K562 (cell line): Measurements from ENCODE around the gene ADNP.

ENCODE experiments used
- CTCF ChIP-seq, 3 experiments: IDR thresholded peaks in 2 of 3; conservative IDR thresholded peaks in 1 of 3; 2 replicates each; pipeline ENCODE4 v1.5.1; 2011 to 2012; ENCODE audit warnings: low read length in 3 of 3, mild to moderate bottlenecking in 3 of 3, control low read depth in 2 of 3, improper control_type of control experiment in 1 of 3, inconsistent platforms in 1 of 3, low read depth in 1 of 3, mixed read lengths in 1 of 3, moderate library complexity in 1 of 3; ENCODE audit not compliant: insufficient read depth in 2 of 3
- EZH2 ChIP-seq: IDR thresholded peaks from 2 replicates; pipeline ENCODE4 v1.6.1; 2012; ENCODE audit warnings: low read depth, mild to moderate bottlenecking, inconsistent platforms, low read length, borderline replicate concordance
- JUN ChIP-seq, 2 experiments: sonication (generic) in 1 of 2; formaldehyde crosslinking in 1 of 2; IDR thresholded peaks; 2 replicates each; pipeline versions ENCODE4 v1.6.1 to v1.8.0; 2012 to 2022; ENCODE audit warnings: borderline replicate concordance in 2 of 2, mild to moderate bottlenecking in 2 of 2, improper control_type of control experiment in 1 of 2, low read depth in 1 of 2, low read length in 1 of 2, missing genetic modification reagents in 1 of 2
- PHF8 ChIP-seq: fragments of 200-600 bp; sonication (generic); IDR thresholded peaks from 2 replicates; pipeline ENCODE4 v1.6.1; 2012; ENCODE audit warnings: mixed run types, mild to moderate bottlenecking, inconsistent platforms, low read length, moderate library complexity, borderline replicate concordance
- POLR2A ChIP-seq: fragments of 450-650 bp; conservative IDR thresholded peaks from 2 replicates; pipeline ENCODE4 v1.6.1; 2016
- RB1 ChIP-seq: fragments of 450-650 bp; IDR thresholded peaks from 2 replicates; pipeline ENCODE4 v1.6.1; 2017; ENCODE audit warnings: low read depth, mild to moderate bottlenecking
- UBTF ChIP-seq, 2 experiments: IDR thresholded peaks; 2 replicates each; pipeline ENCODE4 v1.6.1; 2012; ENCODE audit warnings: improper control_type of control experiment in 2 of 2, low read depth in 2 of 2, low read length in 2 of 2, borderline replicate concordance in 1 of 2
- TF ChIP-seq, protein P1 (sequence below): sonication (generic); formaldehyde crosslinking; IDR thresholded peaks from 2 replicates; pipeline ENCODE4 v1.8.0; 2022; ENCODE audit warnings: mild to moderate bottlenecking, missing genetic modification reagents

GRCh38 chr20:50866831-50867230, 64.4 kb downstream of the ADNP start:
- TF ChIP-seq POLR2A (no peak), JUN (IDR thresholded peaks at IDR 0.05; ENCODE audit: borderline replicate concordance, low read depth, low read length) (no peak), JUN (CRISPR knock-in tag; IDR thresholded peaks at IDR 0.05; ENCODE audit: borderline replicate concordance) (no peak), UBTF (IDR thresholded peaks at IDR 0.05; ENCODE audit: borderline replicate concordance in 1 of 2, low read depth in 2 of 2, low read length in 2 of 2) (no peak), CTCF (IDR thresholded peaks at IDR 0.05 in 2 of 3, conservative IDR thresholded peaks at IDR 0.05 in 1 of 3; ENCODE audit: insufficient read depth in 2 of 3, low read depth in 1 of 3, low read length in 3 of 3) (no peak), EZH2 (no peak), RB1 (no peak), PHF8 (no peak)
- TF ChIP-seq, protein P1, sequence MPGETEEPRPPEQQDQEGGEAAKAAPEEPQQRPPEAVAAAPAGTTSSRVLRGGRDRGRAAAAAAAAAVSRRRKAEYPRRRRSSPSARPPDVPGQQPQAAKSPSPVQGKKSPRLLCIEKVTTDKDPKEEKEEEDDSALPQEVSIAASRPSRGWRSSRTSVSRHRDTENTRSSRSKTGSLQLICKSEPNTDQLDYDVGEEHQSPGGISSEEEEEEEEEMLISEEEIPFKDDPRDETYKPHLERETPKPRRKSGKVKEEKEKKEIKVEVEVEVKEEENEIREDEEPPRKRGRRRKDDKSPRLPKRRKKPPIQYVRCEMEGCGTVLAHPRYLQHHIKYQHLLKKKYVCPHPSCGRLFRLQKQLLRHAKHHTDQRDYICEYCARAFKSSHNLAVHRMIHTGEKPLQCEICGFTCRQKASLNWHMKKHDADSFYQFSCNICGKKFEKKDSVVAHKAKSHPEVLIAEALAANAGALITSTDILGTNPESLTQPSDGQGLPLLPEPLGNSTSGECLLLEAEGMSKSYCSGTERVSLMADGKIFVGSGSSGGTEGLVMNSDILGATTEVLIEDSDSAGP, result no peak
